HG03457 (cell line): ENCODE data around the gene TNS4.

ENCODE experiments used
- ATAC-seq: cut with Tn5 transposase; IDR thresholded peaks from one replicate; pipeline ENCODE4 v1.9.1; 2021; ENCODE audit warnings: moderate number of reproducible peaks; ENCODE audit not compliant: unreplicated experiment

Gene TNS4

DNA sequence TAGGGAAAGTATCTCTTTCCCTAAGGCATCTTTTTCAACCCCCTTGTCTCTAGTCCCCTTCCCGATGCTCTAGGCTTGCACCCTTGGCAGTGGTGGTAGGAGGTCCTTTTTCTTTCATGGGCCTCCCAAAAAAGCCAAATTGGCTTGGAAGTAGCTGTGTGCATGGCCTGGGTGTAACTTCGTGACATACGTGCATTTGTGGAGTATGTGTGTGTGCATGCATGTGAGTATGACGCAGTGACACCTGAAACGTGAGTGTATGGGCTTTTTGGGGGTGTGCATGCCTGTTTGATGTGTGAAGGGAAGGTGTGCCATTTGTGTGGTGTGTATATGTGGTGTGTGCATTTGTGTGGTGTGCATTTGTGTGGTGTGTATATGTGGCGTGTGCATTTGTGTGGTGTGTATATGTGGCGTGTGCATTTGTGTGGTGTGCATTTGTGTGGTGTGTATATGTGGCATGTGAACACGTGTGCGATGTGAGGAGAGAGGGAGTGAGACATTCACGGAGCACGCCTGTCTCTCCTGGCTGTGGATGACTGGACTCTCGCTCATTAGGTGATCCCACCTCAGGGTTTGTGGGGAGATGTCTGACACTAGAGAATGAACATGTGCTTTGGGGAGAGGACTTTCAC lies 42.5 kb downstream of the TNS4 start:
- no peak for ATAC-seq

- no peak for ATAC-seq
These were observed 43.2 kb downstream of the TNS4 start for GRCh38 chr17:40457964-40458791.

- no peak for ATAC-seq
These were observed 44.1 kb downstream of the TNS4 start for GRCh38 chr17:40457369-40457768.

GRCh38 chr17:40456396-40456951 lies 44.9 kb downstream of the TNS4 start:
- no peak for ATAC-seq

GRCh38 chr17:40454613-40454995 lies 46.8 kb downstream of the TNS4 start:
- ATAC-seq, result no peak

GRCh38 chr17:40453881-40454612 lies 47.4 kb downstream of the TNS4 start:
- no peak for ATAC-seq

DNA sequence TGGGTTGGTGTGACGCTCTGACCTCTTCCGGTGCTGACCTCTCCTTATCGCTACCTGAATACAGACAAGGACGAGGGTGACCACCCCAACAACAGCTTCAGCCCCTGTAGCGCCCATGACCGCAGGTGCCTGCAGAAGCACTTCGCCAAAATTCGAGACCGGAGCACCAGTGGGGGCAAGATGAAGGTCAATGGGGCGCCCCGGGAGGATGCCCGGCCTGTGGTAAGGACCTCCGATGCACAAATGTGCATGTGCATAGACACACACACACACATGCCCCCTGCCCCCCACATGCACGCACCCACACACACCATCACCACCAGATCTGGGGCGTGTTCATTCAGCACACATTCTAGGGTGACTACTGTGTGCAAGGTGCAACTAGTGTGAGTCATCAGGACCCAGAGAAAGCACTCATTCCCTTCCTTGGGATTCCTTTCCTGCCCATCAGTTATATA lies 48.5 kb downstream of the TNS4 start:
- no peak for ATAC-seq

GRCh38 chr17:40452216-40452787 lies 49.1 kb downstream of the TNS4 start:
- ATAC-seq, result no peak

GRCh38 chr17:40451420-40451819 lies 50.0 kb downstream of the TNS4 start:
- ATAC-seq, result no peak

- no peak for ATAC-seq
These were observed 51.2 kb downstream of the TNS4 start for GRCh38 chr17:40450175-40450574.

DNA sequence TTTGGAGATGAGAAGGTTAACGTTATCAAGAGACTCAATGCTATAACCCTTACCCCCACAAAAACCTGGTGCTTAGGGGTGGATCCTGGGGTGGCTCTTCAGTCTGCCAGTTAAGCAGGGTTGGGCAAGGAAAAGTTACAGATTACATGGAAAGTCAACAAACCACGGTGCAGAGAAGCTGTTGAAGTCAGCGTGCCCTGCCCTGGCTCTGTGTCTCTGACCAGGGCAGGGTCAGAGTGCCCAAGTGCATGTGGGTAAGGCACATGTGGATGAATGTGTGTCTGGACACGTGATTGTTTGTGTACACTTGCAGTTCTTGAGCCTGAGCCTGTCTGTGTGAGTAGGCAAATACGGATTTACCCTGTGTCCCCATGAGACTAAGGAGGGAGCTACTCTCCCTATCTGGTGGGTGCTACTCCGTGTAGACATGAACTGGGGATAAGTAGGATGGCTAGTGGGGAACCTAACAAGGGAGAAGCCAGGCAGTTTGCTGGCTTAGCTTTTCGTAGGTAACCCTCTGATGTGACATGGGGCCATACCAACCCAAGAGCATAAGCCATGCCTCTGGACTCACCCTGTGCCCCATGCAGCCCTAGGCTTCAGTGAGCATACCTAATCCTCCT lies 52.7 kb downstream of the TNS4 start:
- ATAC-seq, result no peak

- no peak for ATAC-seq
These were observed 53.2 kb downstream of the TNS4 start for GRCh38 chr17:40448213-40448638.

- no peak for ATAC-seq
These were observed 53.6 kb downstream of the TNS4 start for GRCh38 chr17:40447806-40448205.

- ATAC-seq, result no peak
These were observed 54.2 kb downstream of the TNS4 start for GRCh38 chr17:40447148-40447644.

- no peak for ATAC-seq
These were observed 55.5 kb downstream of the TNS4 start for GRCh38 chr17:40445751-40446468.

DNA sequence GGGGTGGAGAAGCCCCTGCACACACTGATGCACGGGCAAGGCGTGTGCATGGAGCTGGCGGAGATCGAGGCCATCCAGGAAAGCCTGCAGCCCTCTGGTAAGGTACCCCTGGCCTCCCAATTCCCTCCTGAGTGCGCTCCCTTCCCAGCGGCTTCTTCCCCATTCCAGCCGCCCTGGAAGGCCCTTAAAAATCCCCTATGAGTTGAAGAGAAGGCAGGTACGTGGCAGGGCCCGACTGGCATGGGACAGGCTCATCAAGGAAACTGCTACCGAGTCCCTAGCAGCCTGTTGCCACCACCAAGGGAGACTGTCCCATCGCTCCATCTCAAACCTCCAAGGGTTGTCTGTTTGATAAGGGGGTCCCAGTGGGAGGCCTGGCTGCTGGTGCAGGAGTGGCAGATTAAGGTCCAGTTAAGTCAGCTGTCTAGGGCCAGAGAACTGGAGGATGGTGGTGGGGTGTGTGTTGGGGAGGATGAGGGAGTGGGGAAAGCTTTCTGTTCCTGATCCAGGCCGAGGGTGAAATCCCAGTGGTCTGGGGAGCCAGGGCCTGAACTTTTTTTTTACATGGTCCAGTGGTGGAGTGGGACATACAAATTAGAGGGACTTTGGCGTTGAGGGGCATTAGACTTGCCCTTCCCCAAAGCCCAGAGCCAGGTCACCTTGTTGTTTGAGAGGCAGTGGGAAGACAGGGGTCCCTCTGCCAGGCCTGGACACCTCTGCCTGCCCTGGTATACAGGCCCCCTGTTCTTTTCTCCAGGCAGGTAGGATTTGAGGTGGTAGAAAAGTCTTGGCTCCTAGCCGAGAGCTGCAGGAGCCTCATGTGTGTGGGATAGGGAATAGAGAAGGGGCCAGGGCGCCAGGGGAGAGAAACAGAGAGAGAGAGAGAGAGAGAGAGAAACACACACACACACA lies 57.2 kb downstream of the TNS4 start:
- no peak for ATAC-seq

DNA sequence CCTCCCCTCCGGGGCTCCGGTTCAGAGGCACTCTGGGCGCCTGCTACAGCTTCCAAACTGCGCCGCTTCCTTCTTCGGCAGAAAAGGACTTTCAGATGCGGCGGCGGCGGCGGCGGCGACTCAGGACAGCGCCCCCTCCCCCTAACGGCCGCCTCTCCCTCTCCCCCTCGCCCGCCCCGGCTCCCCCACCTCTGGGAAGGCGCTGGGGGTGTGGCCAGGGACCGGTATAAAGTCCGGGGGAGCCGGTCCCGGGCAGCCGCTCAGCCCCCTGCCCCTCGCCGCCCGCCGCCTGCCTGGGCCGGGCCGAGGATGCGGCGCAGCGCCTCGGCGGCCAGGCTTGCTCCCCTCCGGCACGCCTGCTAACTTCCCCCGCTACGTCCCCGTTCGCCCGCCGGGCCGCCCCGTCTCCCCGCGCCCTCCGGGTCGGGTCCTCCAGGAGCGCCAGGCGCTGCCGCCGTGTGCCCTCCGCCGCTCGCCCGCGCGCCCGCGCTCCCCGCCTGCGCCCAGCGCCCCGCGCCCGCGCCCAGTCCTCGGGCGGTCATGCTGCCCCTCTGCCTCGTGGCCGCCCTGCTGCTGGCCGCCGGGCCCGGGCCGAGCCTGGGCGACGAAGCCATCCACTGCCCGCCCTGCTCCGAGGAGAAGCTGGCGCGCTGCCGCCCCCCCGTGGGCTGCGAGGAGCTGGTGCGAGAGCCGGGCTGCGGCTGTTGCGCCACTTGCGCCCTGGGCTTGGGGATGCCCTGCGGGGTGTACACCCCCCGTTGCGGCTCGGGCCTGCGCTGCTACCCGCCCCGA lies 58.0 kb downstream of the TNS4 start, which contains the start of gene IGFBP4:
Gene IGFBP4, plus strand, starts transcription at position 255 of the 792 bp plus-strand sequence. Its CDS starts 286 bp downstream, at position 541.
- ATAC-seq, result no peak
